Measurements from ENCODE around the gene SPATA7. TPM values are rescaled to one million over a fixed set of nuclear protein-coding genes. Genes with fewer than 3 reads are reported as not detected.

Gene SPATA7
- total and polyA plus RNA-seq, 4 donors: 2.9 to 5.0 (median 4.4) TPM

DNA sequence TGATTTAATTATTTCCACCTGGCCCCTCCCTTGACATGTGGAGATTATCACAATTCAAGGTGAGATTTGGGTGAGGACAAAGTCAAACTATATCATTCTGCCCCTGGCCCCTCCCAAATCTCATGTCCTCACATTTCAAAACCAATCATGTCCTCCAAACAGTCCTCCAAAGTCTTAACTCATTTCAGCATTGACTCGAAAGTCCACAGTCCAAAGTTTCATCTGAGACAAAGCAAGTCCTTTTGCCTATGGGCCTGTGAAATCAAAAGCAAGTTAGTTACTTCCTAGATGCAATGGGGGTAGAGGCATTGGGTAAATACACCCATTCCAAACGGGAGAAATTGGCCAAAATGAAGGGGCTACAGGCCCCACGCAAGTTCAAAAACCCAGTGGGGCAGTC is 31.1 kb upstream of the SPATA7 start:
- DNase-seq (ENCODE audit: low spot score): no peak
- TF ChIP-seq, protein P1, sequence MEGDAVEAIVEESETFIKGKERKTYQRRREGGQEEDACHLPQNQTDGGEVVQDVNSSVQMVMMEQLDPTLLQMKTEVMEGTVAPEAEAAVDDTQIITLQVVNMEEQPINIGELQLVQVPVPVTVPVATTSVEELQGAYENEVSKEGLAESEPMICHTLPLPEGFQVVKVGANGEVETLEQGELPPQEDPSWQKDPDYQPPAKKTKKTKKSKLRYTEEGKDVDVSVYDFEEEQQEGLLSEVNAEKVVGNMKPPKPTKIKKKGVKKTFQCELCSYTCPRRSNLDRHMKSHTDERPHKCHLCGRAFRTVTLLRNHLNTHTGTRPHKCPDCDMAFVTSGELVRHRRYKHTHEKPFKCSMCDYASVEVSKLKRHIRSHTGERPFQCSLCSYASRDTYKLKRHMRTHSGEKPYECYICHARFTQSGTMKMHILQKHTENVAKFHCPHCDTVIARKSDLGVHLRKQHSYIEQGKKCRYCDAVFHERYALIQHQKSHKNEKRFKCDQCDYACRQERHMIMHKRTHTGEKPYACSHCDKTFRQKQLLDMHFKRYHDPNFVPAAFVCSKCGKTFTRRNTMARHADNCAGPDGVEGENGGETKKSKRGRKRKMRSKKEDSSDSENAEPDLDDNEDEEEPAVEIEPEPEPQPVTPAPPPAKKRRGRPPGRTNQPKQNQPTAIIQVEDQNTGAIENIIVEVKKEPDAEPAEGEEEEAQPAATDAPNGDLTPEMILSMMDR (IDR thresholded peaks at IDR 0.05; ENCODE audit: low read depth, low read length, missing input control): no peak
- TF ChIP-seq, protein P2, sequence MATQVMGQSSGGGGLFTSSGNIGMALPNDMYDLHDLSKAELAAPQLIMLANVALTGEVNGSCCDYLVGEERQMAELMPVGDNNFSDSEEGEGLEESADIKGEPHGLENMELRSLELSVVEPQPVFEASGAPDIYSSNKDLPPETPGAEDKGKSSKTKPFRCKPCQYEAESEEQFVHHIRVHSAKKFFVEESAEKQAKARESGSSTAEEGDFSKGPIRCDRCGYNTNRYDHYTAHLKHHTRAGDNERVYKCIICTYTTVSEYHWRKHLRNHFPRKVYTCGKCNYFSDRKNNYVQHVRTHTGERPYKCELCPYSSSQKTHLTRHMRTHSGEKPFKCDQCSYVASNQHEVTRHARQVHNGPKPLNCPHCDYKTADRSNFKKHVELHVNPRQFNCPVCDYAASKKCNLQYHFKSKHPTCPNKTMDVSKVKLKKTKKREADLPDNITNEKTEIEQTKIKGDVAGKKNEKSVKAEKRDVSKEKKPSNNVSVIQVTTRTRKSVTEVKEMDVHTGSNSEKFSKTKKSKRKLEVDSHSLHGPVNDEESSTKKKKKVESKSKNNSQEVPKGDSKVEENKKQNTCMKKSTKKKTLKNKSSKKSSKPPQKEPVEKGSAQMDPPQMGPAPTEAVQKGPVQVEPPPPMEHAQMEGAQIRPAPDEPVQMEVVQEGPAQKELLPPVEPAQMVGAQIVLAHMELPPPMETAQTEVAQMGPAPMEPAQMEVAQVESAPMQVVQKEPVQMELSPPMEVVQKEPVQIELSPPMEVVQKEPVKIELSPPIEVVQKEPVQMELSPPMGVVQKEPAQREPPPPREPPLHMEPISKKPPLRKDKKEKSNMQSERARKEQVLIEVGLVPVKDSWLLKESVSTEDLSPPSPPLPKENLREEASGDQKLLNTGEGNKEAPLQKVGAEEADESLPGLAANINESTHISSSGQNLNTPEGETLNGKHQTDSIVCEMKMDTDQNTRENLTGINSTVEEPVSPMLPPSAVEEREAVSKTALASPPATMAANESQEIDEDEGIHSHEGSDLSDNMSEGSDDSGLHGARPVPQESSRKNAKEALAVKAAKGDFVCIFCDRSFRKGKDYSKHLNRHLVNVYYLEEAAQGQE (IDR thresholded peaks at IDR 0.05): no peak
- TF ChIP-seq, protein P3, sequence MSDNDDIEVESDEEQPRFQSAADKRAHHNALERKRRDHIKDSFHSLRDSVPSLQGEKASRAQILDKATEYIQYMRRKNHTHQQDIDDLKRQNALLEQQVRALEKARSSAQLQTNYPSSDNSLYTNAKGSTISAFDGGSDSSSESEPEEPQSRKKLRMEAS (IDR thresholded peaks at IDR 0.05): no peak
- no peak for TF ChIP-seq NR2F2 (IDR thresholded peaks at IDR 0.05)
- TF ChIP-seq HNF4A (conservative IDR thresholded peaks at IDR 0.05): peak; percentile 41 to 68
- no peak overlapping the region for H3K27ac ChIP-seq (ENCODE audit: low read depth in 1 of 2, low read length in 2 of 2)
- WGBS: 62% methylated on average over 3 of the region's 3 CpGs
- no peak overlapping the region for H3K4me3 ChIP-seq (ENCODE audit: low read depth in 1 of 3, low read length in 3 of 3)
- H3K4me1 ChIP-seq (ENCODE audit: control insufficient read depth in 4 of 4, insufficient read depth in 4 of 4, low read length in 3 of 4): no peaks in the 10 kb centered on the region
- no peaks in the 10 kb centered on the region for H3K36me3 ChIP-seq (ENCODE audit: control insufficient read depth in 4 of 4, insufficient read depth in 3 of 4, low read depth in 1 of 4, low read length in 3 of 4)
- H3K9me3 ChIP-seq (ENCODE audit: control insufficient read depth in 4 of 4, low read length in 3 of 4): no peaks in the 10 kb centered on the region
- H3K27me3 ChIP-seq (ENCODE audit: control insufficient read depth in 4 of 4, insufficient read depth in 4 of 4, low read length in 3 of 4): no peaks in the 10 kb centered on the region
- no peak overlapping the region for H3K9ac ChIP-seq (ENCODE audit: low read depth in 1 of 2, low read length in 2 of 2)

DNA sequence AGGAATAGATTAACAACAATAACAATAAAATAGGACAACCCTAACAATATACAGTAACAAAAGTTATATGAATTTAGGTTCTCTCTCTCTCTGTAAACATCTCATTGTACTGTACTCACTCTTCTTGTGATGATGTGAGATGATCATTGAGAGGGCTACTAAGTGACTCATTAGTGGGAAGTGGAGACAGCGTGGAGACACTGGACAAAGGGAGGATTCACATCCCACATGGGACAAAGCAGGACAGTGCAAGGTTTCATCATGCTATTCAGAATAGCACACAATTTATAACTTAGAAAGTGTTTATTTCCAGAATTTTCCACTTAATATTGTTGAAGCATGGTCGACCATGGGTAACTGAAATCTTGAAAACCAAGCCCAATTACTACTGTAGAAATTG is 26.0 kb upstream of the SPATA7 start:
- H3K9me3 ChIP-seq (ENCODE audit: control insufficient read depth in 4 of 4, low read length in 3 of 4): no peaks in the 10 kb centered on the region
- H3K4me1 ChIP-seq (ENCODE audit: control insufficient read depth in 4 of 4, insufficient read depth in 4 of 4, low read length in 3 of 4): no peaks in the 10 kb centered on the region
- WGBS: 61% methylated on average over 2 of the region's 2 CpGs
- no peaks in the 10 kb centered on the region for H3K36me3 ChIP-seq (ENCODE audit: control insufficient read depth in 4 of 4, insufficient read depth in 3 of 4, low read depth in 1 of 4, low read length in 3 of 4)
- DNase-seq (ENCODE audit: low spot score): no peak
- H3K27ac ChIP-seq (ENCODE audit: low read depth in 1 of 2, low read length in 2 of 2): no peak overlapping the region
- no peaks in the 10 kb centered on the region for H3K27me3 ChIP-seq (ENCODE audit: control insufficient read depth in 4 of 4, insufficient read depth in 4 of 4, low read length in 3 of 4)
- no peak overlapping the region for H3K4me3 ChIP-seq (ENCODE audit: low read depth in 1 of 3, low read length in 3 of 3)
- no peak overlapping the region for H3K9ac ChIP-seq (ENCODE audit: low read depth in 1 of 2, low read length in 2 of 2)
- TF ChIP-seq, protein P4, sequence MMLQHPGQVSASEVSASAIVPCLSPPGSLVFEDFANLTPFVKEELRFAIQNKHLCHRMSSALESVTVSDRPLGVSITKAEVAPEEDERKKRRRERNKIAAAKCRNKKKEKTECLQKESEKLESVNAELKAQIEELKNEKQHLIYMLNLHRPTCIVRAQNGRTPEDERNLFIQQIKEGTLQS (IDR thresholded peaks at IDR 0.05): no peak
- no peak for TF ChIP-seq HNF4A (conservative IDR thresholded peaks at IDR 0.05)
- no peak for TF ChIP-seq RAD21 (IDR thresholded peaks at IDR 0.05)
- TF ChIP-seq NR2F2 (IDR thresholded peaks at IDR 0.05): no peak
- TF ChIP-seq GABPA (IDR thresholded peaks at IDR 0.05 in 1 of 2, conservative IDR thresholded peaks at IDR 0.05 in 1 of 2): no peak
- TF ChIP-seq SP1 (IDR thresholded peaks at IDR 0.05): no peak
- TF ChIP-seq EGR1 (IDR thresholded peaks at IDR 0.05; ENCODE audit: low read depth in 2 of 2): no peak
- no peak for TF ChIP-seq FOXA2 (IDR thresholded peaks at IDR 0.05)
- no peak for TF ChIP-seq RXRA (IDR thresholded peaks at IDR 0.05)
- TF ChIP-seq JUND (IDR thresholded peaks at IDR 0.05): no peak
- TF ChIP-seq TAF1 (conservative IDR thresholded peaks at IDR 0.05): no peak
- TF ChIP-seq HNF4G (IDR thresholded peaks at IDR 0.05): no peak
- TF ChIP-seq, protein P3 (IDR thresholded peaks at IDR 0.05): no peak
- no peak for TF ChIP-seq FOXA1 (IDR thresholded peaks at IDR 0.05)
